ELF-1 (cell line): ENCODE data around the gene AURKAIP1.

Experiments
- DNase-seq: peaks from one replicate; pipeline ENCODE4 v3.0.0-alpha.2; 2016; ENCODE audit warnings: low read depth, low spot score

Gene AURKAIP1

GRCh38 chr1:1348420-1349255 lies 26.4 kb downstream of the AURKAIP1 start:
- no peak for DNase-seq

GRCh38 chr1:1347663-1348419 lies 27.2 kb downstream of the AURKAIP1 start:
- DNase-seq, result peak; percentile 85

- no peak for DNase-seq
These were observed 27.9 kb downstream of the AURKAIP1 start for GRCh38 chr1:1347026-1347595.

GRCh38 chr1:1346501-1346890 lies 28.5 kb downstream of the AURKAIP1 start:
- DNase-seq, result no peak

GRCh38 chr1:1345860-1346500 lies 29.0 kb downstream of the AURKAIP1 start:
- no peak for DNase-seq

GRCh38 chr1:1345384-1345783 lies 29.6 kb downstream of the AURKAIP1 start:
- DNase-seq, result no peak

- no peak for DNase-seq
These were observed 30.2 kb downstream of the AURKAIP1 start for GRCh38 chr1:1344655-1345361.

- no peak for DNase-seq
These were observed 31.1 kb downstream of the AURKAIP1 start for GRCh38 chr1:1343811-1344421.

GRCh38 chr1:1342584-1343115 lies 32.4 kb downstream of the AURKAIP1 start:
- no peak for DNase-seq

GRCh38 chr1:1342061-1342562 lies 32.9 kb downstream of the AURKAIP1 start:
- no peak for DNase-seq

GRCh38 chr1:1341549-1342021 lies 33.4 kb downstream of the AURKAIP1 start:
- DNase-seq, result no peak

- DNase-seq, result no peak
These were observed 34.0 kb downstream of the AURKAIP1 start for GRCh38 chr1:1340791-1341548.

GRCh38 chr1:1340185-1340584 lies 34.8 kb downstream of the AURKAIP1 start:
- no peak for DNase-seq

- no peak for DNase-seq
These were observed 36.7 kb downstream of the AURKAIP1 start for GRCh38 chr1:1338278-1338677.

GRCh38 chr1:1337793-1338147 lies 37.2 kb downstream of the AURKAIP1 start:
- DNase-seq, result no peak

- no peak for DNase-seq
These were observed 37.8 kb downstream of the AURKAIP1 start for GRCh38 chr1:1336931-1337792.

- no peak for DNase-seq
These were observed 38.6 kb downstream of the AURKAIP1 start for GRCh38 chr1:1336446-1336845.

GRCh38 chr1:1335792-1336248 lies 39.2 kb downstream of the AURKAIP1 start:
- no peak for DNase-seq

GRCh38 chr1:1335283-1335682 lies 39.7 kb downstream of the AURKAIP1 start:
- DNase-seq, result no peak
